ENCODE results near the gene ZMYND10.

DNA sequence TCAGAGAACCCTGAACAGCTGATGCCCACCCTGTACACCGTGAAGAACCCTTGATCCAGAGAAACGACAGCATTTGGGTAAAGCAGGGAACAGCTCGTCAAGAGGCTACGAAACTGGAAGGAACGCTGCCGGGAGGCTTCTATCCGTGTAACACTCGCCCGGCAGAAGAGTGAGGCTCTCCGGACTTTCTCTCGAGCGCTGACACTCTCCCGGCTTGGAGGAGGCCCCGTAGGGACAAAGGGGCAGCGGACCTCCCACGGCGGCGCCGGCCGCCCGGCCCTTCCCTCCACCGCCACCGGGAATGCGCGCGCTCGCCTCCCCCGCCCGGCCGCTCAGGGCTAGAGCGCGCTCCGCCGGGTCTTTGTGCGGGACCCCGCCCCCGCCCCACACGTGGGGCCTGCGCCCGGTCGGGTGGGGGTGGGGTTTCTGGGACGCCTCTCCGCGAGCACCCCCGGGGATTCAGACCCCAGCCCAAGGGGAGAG lies 24.6 kb downstream of the ZMYND10 start:
- TF ChIP-seq CTCF (IDR thresholded peaks at IDR 0.05; ENCODE audit: low read depth, low read length, poor library complexity, severe bottlenecking) = no peak
- no peak for TF ChIP-seq EZH2phosphoT487 (IDR thresholded peaks at IDR 0.05; ENCODE audit: borderline replicate concordance, low read length)
